Ramos (cell line): ENCODE measurements around the gene FADD.
"Not testable (repeated sequence)": the region's sequence is repeated elsewhere in the genome, so short reads cannot be mapped to it uniquely, and the experiment has no call there.

Experiments
- in situ Hi-C: fragments of 300-500 bp; cut with MboI; formaldehyde crosslinking; loops from one replicate; pipeline ENCODE4 v1.14.3; 2022; ENCODE audit warnings: low sequenced_read_pairs; ENCODE audit not compliant: unreplicated experiment

FADD gene

GRCh38 chr11:70201047-70201446 is 2.0 kb upstream of the FADD start:
- in situ Hi-C loops, result not testable (repeated sequence)

- in situ Hi-C loops, result no loop called here
Observed at GRCh38 chr11:70201882-70202861, 924 bp upstream of the FADD start.

- in situ Hi-C loops, result no loop called here
Observed at GRCh38 chr11:70203751-70204465, 812 bp downstream of the FADD start.

GRCh38 chr11:70204466-70204799 is 1.3 kb downstream of the FADD start:
- in situ Hi-C loops, result no loop called here

- in situ Hi-C loops, result no loop called here
Observed at GRCh38 chr11:70205049-70205725, 2.1 kb downstream of the FADD start.

GRCh38 chr11:70205766-70206165 is 2.7 kb downstream of the FADD start:
- in situ Hi-C loops, result no loop called here

- in situ Hi-C loops, result no loop called here
Observed at GRCh38 chr11:70206226-70206981, 3.3 kb downstream of the FADD start.

GRCh38 chr11:70206982-70207376 is 3.9 kb downstream of the FADD start:
- in situ Hi-C loops, result no loop called here

- in situ Hi-C loops, result no loop called here
Observed at GRCh38 chr11:70207531-70208131, 4.5 kb downstream of the FADD start.

GRCh38 chr11:70209391-70209912 is 6.4 kb downstream of the FADD start:
- in situ Hi-C loops, result no loop called here

- in situ Hi-C loops, result no loop called here
Observed at GRCh38 chr11:70210051-70210501, 7.0 kb downstream of the FADD start.

- in situ Hi-C loops, result no loop called here
Observed at GRCh38 chr11:70210530-70210929, 7.4 kb downstream of the FADD start.

- in situ Hi-C loops, result no loop called here
Observed at GRCh38 chr11:70212227-70212811, 9.2 kb downstream of the FADD start.

- in situ Hi-C loops, result not testable (repeated sequence)
Observed at GRCh38 chr11:70217388-70217787, 14.3 kb downstream of the FADD start.

- in situ Hi-C loops, result not testable (repeated sequence)
Observed at GRCh38 chr11:70218076-70218475, 15.0 kb downstream of the FADD start.

- in situ Hi-C loops, result no loop called here
Observed at GRCh38 chr11:70220136-70220535, 17.0 kb downstream of the FADD start.

- in situ Hi-C loops, result no loop called here
Observed at GRCh38 chr11:70220920-70221319, 17.8 kb downstream of the FADD start.

- in situ Hi-C loops, result no loop called here
Observed at GRCh38 chr11:70225681-70226177, 22.6 kb downstream of the FADD start.

GRCh38 chr11:70226183-70226582 is 23.1 kb downstream of the FADD start:
- in situ Hi-C loops, result no loop called here
